PC-3 (cell line): ENCODE results near the gene CNN1. TPM values are rescaled to one million over a fixed set of nuclear protein-coding genes. Genes with fewer than 3 reads are reported as not detected.
A peak's percentile ranks its signal among the peaks of the same experiment; 100 is the strongest.

Experiments used
- ATAC-seq: fragments of 200-7000 bp; cut with Tn5 transposase; 2 replicates; pipeline ENCODE4 v1.9.1; 2020; ENCODE audit warnings: mild to moderate bottlenecking, moderate library complexity
- BruUV-seq: library from RNA; stranded (reverse); fragments of 400-500 nt; replicated peaks from 2 replicates; lab custom pipeline; 2021; lab: Mats Ljungman, UMichigan
- CTCF ChIA-PET: fragments of 300-600 bp; sonication (Branson Sonifier 250); formaldehyde crosslinking; loops from one replicate; lab custom pipeline; 2022; ENCODE audit warnings: antibody characterized with exemption; lab: Charles Lee
- POLR2A ChIA-PET: fragments of 300-600 bp; sonication (Branson Sonifier 250); formaldehyde crosslinking; loops from one replicate; lab custom pipeline; 2022; ENCODE audit warnings: antibody characterized with exemption; ENCODE audit not compliant: unreplicated experiment; lab: Charles Lee
- DNase-seq: peaks from one replicate; pipeline ENCODE4 v3.0.0-alpha.2; 2015
- H2AFZ ChIP-seq: fragments of 300-600 bp; sonication (generic); 2 replicates; pipeline ENCODE4 v1.6.0; 2016; ENCODE audit warnings: antibody characterized with exemption, low read length
- H3F3A ChIP-seq: fragments of 300-600 bp; sonication (generic); one replicate; pipeline ENCODE4 v1.6.0; 2017; ENCODE audit warnings: antibody characterized with exemption, low read length, control low read depth, mild to moderate bottlenecking; ENCODE audit not compliant: unreplicated experiment
- H3K27ac ChIP-seq: fragments of 300-600 bp; sonication (generic); 2 replicates; pipeline ENCODE4 v1.5.1; 2016; ENCODE audit warnings: mild to moderate bottlenecking, low read length
- H3K27me3 ChIP-seq: fragments of 300-600 bp; sonication (generic); 2 replicates; pipeline ENCODE4 v1.6.1; 2016; ENCODE audit warnings: low read length, mixed read lengths
- H3K36me3 ChIP-seq: fragments of 300-600 bp; sonication (generic); 2 replicates; pipeline ENCODE4 v1.6.1; 2016; ENCODE audit warnings: low read depth, mixed run types, low read length, mixed read lengths
- H3K4me1 ChIP-seq: fragments of 300-600 bp; sonication (generic); 2 replicates; pipeline ENCODE4 v1.5.1; 2016; ENCODE audit warnings: low read length; ENCODE audit not compliant: insufficient read depth
- H3K4me2 ChIP-seq: fragments of 300-600 bp; sonication (generic); 2 replicates; pipeline ENCODE4 v1.6.0; 2016; ENCODE audit warnings: low read length
- H3K4me3 ChIP-seq: fragments of 300-600 bp; sonication (generic); 2 replicates; pipeline ENCODE4 v1.5.1; 2016; ENCODE audit warnings: mild to moderate bottlenecking, low read length, mixed read lengths
- H3K79me2 ChIP-seq: fragments of 300-600 bp; sonication (generic); 2 replicates; pipeline ENCODE4 v1.6.1; 2017; ENCODE audit warnings: low read length, mixed read lengths
- H3K9ac ChIP-seq: fragments of 300-600 bp; sonication (generic); 2 replicates; pipeline ENCODE4 v1.6.0; 2016; ENCODE audit warnings: mild to moderate bottlenecking, low read length
- H3K9me2 ChIP-seq: fragments of 300-600 bp; sonication (generic); replicated peaks from 2 replicates; pipeline ENCODE4 v1.6.1; 2016; ENCODE audit warnings: mixed run types, low read length, mixed read lengths
- H3K9me3 ChIP-seq: fragments of 300-600 bp; sonication (generic); 2 replicates; pipeline ENCODE4 v1.6.1; 2016; ENCODE audit warnings: low read length, mixed read lengths
- H4K20me1 ChIP-seq: fragments of 300-600 bp; sonication (generic); 2 replicates; pipeline ENCODE4 v1.6.1; 2016; ENCODE audit warnings: low read length, mixed read lengths
- EZH2 ChIP-seq: fragments of 300-600 bp; sonication (generic); IDR thresholded peaks from one replicate; pipeline ENCODE4 v1.6.1; 2017; ENCODE audit warnings: antibody characterized with exemption, mild to moderate bottlenecking, low read length; ENCODE audit not compliant: unreplicated experiment
- EZH2phosphoT487 ChIP-seq: fragments of 300-600 bp; sonication (generic); IDR thresholded peaks from 2 replicates; pipeline ENCODE4 v1.6.1; 2018; ENCODE audit warnings: mild to moderate bottlenecking, antibody characterized with exemption, low read length, borderline replicate concordance
- intact Hi-C: fragments of 100-400 bp; cut with micrococcal nuclease; formaldehyde crosslinking; loops from 2 replicates; pipeline ENCODE4 v1.9.0; 2023
- total RNA-seq: library from RNA; depleted of rRNA; stranded (reverse); fragments of >200 nt; gene quantifications from 2 replicates; pipeline ENCODE4 v1.2.3, GENCODE V29; 2014
- TF ChIP-seq, protein P1 (sequence below): fragments of 300-600 bp; sonication (generic); conservative IDR thresholded peaks from 2 replicates; pipeline ENCODE4 v1.5.1; 2017; ENCODE audit warnings: antibody characterized with exemption, low read depth, mild to moderate bottlenecking, low read length

Gene CNN1
- total RNA-seq, 1 experiment from 2014 or later: 0.77 TPM

DNA sequence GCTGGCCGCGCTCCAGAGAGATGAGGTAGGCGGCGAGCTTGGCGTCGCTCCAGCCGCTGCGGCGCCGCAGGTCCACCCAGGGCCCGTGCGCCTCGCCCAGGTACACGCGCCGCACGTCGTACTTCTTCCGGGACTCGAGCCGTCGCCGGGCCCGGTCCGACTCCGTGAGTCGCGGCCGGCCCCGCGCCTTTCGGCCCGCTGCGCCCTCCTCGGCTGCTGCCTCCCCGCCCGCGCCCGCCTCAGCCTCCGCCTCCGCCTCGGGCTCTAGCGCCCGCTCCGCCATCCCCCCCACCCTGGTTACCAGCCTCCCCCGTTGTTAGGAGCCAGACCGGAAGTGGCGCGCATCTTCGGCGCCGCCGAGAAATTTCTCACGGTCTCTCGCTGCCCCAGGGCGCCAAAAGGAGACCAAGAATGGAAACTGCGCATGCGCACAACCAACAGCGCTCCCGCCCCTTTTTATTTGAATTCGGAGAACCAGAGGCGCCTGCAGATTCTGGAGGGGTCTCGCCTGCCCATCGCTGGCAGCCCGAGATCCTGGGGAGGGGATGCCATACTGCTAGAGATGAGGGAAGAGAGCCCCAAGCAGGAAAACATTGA lies 33.0 kb upstream of the CNN1 start, which contains the start of gene ZNF653:
ZNF653 (minus strand) TSS at position 336 of the 597 bp plus-strand sequence; CDS start at position 283, 53 bp downstream.
- no peaks in the 10 kb centered on the region for H3K9me2 ChIP-seq
- peaks cover 15% of the 10 kb centered on the region for H3K4me1 ChIP-seq
- DNase-seq (peak; percentile 99), ATAC-seq (peak; percentile 61)
- no peaks in the 10 kb centered on the region for H3F3A ChIP-seq
- ChIA-PET CTCF (no interaction called here), POLR2A (interaction anchor here (0.6 kb wide), 2 partner anchors 79 to 160 kb away, joined by 5 to 8 read pairs; partner anchors contain the start of gene TMEM205)
- H3K4me3 ChIP-seq: peak within 1 kb of the TSS; percentile 84
- H3K9ac ChIP-seq: peak within 1 kb of the TSS; percentile 80
- no peaks in the 10 kb centered on the region for H3K27me3 ChIP-seq
- peaks cover 4% of the 10 kb centered on the region; the same call in 1 of the 2 replicates for H3K79me2 ChIP-seq
- peak within 1 kb of the TSS; percentile 65 for H3K27ac ChIP-seq
- TF ChIP-seq, protein P1, sequence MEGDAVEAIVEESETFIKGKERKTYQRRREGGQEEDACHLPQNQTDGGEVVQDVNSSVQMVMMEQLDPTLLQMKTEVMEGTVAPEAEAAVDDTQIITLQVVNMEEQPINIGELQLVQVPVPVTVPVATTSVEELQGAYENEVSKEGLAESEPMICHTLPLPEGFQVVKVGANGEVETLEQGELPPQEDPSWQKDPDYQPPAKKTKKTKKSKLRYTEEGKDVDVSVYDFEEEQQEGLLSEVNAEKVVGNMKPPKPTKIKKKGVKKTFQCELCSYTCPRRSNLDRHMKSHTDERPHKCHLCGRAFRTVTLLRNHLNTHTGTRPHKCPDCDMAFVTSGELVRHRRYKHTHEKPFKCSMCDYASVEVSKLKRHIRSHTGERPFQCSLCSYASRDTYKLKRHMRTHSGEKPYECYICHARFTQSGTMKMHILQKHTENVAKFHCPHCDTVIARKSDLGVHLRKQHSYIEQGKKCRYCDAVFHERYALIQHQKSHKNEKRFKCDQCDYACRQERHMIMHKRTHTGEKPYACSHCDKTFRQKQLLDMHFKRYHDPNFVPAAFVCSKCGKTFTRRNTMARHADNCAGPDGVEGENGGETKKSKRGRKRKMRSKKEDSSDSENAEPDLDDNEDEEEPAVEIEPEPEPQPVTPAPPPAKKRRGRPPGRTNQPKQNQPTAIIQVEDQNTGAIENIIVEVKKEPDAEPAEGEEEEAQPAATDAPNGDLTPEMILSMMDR: no peak
- H4K20me1 ChIP-seq: no peaks in the 10 kb centered on the region
- peak within 1 kb of the TSS; percentile 98 for H3K4me2 ChIP-seq
- BruUV-seq: no TSS peak
- intact Hi-C loops: loop anchor here (1.0 to 2.0 kb wide), 3 partner anchors 23 to 70 kb away; partner anchors contain the start of genes ECSIT, ELOF1, ODAD3 and PRKCSH
- H3K36me3 ChIP-seq: no peaks in the 10 kb centered on the region
- H3K9me3 ChIP-seq: no peaks in the 10 kb centered on the region
- H2AFZ ChIP-seq: peak within 1 kb of the TSS; percentile 72

DNA sequence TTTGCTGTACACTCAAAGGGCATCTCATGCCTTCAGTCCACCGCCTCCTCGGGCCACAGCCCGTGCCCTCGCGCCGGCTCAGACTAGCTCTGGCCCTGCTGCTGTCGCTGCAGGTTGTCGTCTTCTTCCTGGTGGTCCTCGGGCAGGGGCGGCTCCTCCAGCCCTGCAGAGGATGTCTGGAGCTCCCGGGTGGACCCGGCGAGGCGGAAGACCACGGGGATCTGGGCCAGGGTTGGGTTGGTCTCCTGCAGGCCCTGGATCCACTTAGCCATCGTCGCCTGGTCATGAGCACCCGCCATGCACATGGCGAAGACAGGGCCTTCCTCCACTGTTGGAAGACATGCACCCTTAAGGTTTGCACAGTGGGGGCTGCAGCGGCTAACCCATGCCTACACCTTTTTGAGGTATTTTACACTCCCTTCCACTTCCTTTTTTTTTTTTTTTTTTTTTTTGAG lies 32.5 kb upstream of the CNN1 start:
- TSS peak; percentile 80 for BruUV-seq
- Histone ChIP-seq H3K9me3 (no peaks in the 10 kb centered on the region), H3K79me2 (peaks cover 4% of the 10 kb centered on the region; the same call in 1 of the 2 replicates), H3K4me1 (peaks cover 15% of the 10 kb centered on the region), H3K4me3 (peak overlapping the region; percentile 84), H4K20me1 (no peaks in the 10 kb centered on the region), H3K9me2 (no peaks in the 10 kb centered on the region), H3K27ac (no peak overlapping the region), H3K27me3 (no peaks in the 10 kb centered on the region), H3F3A (no peaks in the 10 kb centered on the region), H3K4me2 (peak overlapping the region; percentile 98), H3K36me3 (peaks cover 3% of the 10 kb centered on the region; the same call in 1 of the 2 replicates), H2AFZ (peak overlapping the region; percentile 70), H3K9ac (peak overlapping the region; percentile 80)
- no peak for DNase-seq
- TF ChIP-seq, protein P1: no peak
- TF ChIP-seq EZH2phosphoT487 (no peak), EZH2 (no peak)
- peak; percentile 18 for ATAC-seq
- ChIA-PET POLR2A (no interaction called here), CTCF (no interaction called here)
- intact Hi-C loops: no loop called here

DNA sequence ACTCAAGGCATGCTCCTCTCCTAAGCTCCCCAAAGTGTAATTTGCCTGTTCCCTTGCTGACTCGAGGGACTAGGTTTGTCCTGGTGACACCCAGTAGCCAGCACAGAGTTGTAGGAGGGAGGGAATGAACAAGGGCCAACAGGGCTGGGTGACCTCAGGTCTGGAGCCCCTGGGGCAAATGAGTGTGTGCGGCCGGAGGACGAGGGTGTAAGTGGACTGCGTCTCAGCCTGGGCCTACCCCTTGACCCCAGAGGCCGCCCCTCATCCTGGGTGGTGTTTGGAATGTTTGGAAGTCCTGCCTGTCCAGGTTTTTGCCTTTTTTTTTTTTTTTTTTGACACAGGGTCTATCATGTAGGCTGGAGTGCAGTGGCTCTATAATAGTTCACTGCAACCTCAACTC lies 31.7 kb upstream of the CNN1 start:
- no peak for ATAC-seq
- no peak overlapping the region for H3K4me3 ChIP-seq
- no peaks in the 10 kb centered on the region for H3F3A ChIP-seq
- H3K4me2 ChIP-seq: peak overlapping the region; percentile 11
- intact Hi-C loops: no loop called here
- no peaks in the 10 kb centered on the region for H3K9me2 ChIP-seq
- no peak overlapping the region for H3K27ac ChIP-seq
- no peak for DNase-seq
- peaks cover 5% of the 10 kb centered on the region; the same call in 1 of the 2 replicates for H3K36me3 ChIP-seq
- H3K4me1 ChIP-seq: peaks cover 15% of the 10 kb centered on the region
- no peaks in the 10 kb centered on the region for H3K9me3 ChIP-seq
- H3K27me3 ChIP-seq: no peaks in the 10 kb centered on the region
- no peaks in the 10 kb centered on the region for H4K20me1 ChIP-seq
- CTCF ChIA-PET: no interaction called here
- POLR2A ChIA-PET: no interaction called here
- peaks cover 4% of the 10 kb centered on the region; the same call in 1 of the 2 replicates for H3K79me2 ChIP-seq
- TF ChIP-seq EZH2: no peak
- TF ChIP-seq, protein P1: no peak
- no peak for TF ChIP-seq EZH2phosphoT487
- no peak overlapping the region for H3K9ac ChIP-seq
- H2AFZ ChIP-seq: no peak overlapping the region
- no TSS peak for BruUV-seq
